ENCODE measurements around the gene CEP57.

The CEP57 gene

GRCh38 chr11:95790123-95790932 lies at the start of gene CEP57:
CEP57 (plus strand) TSS chr11:95790498; CDS start chr11:95790699, 201 bp downstream.
- peak; percentile 81 to 85 for DNase-seq (ENCODE audit: low read depth in 1 of 2, low spot score in 1 of 2)

GRCh38 chr11:95750101-95750500 lies 40.2 kb upstream of the CEP57 start:
- no peak for DNase-seq (ENCODE audit: low read depth in 1 of 2, low spot score in 1 of 2)

- no peak for DNase-seq (ENCODE audit: low read depth in 1 of 2, low spot score in 1 of 2)
Observed at GRCh38 chr11:95751515-95751914, 38.8 kb upstream of the CEP57 start.

GRCh38 chr11:95760941-95761340 lies 29.4 kb upstream of the CEP57 start:
- DNase-seq (ENCODE audit: low read depth in 1 of 2, low spot score in 1 of 2) = no peak

- no peak for DNase-seq (ENCODE audit: low read depth in 1 of 2, low spot score in 1 of 2)
Observed at GRCh38 chr11:95762534-95762933, 27.8 kb upstream of the CEP57 start.

GRCh38 chr11:95764267-95764898 lies 25.9 kb upstream of the CEP57 start:
- no peak for DNase-seq (ENCODE audit: low read depth in 1 of 2, low spot score in 1 of 2)

- DNase-seq (ENCODE audit: low read depth in 1 of 2, low spot score in 1 of 2) = no peak
Observed at GRCh38 chr11:95766701-95767100, 23.6 kb upstream of the CEP57 start.

GRCh38 chr11:95767498-95767897 lies 22.8 kb upstream of the CEP57 start:
- DNase-seq (ENCODE audit: low read depth in 1 of 2, low spot score in 1 of 2) = no peak

- no peak for DNase-seq (ENCODE audit: low read depth in 1 of 2, low spot score in 1 of 2)
Observed at GRCh38 chr11:95768521-95768920, 21.8 kb upstream of the CEP57 start.

GRCh38 chr11:95776859-95777258 lies 13.4 kb upstream of the CEP57 start:
- DNase-seq (ENCODE audit: low read depth in 1 of 2, low spot score in 1 of 2) = no peak

- no peak for DNase-seq (ENCODE audit: low read depth in 1 of 2, low spot score in 1 of 2)
Observed at GRCh38 chr11:95778699-95779098, 11.6 kb upstream of the CEP57 start.

- DNase-seq (ENCODE audit: low read depth in 1 of 2, low spot score in 1 of 2) = no peak
Observed at GRCh38 chr11:95780544-95780943, 9.8 kb upstream of the CEP57 start.

GRCh38 chr11:95788921-95789505 lies 1.3 kb upstream of the CEP57 start:
- DNase-seq (ENCODE audit: low read depth in 1 of 2, low spot score in 1 of 2) = no peak

- DNase-seq (ENCODE audit: low read depth in 1 of 2, low spot score in 1 of 2) = peak; percentile 88 to 96
Observed at GRCh38 chr11:95789506-95790122, 684 bp upstream of the CEP57 start, which contains the start of gene FAM76B. FAM76B (minus strand) TSS chr11:95789782; CDS start chr11:95789478, 304 bp downstream.

- peak; percentile 9 to 15 for DNase-seq (ENCODE audit: low read depth in 1 of 2, low spot score in 1 of 2)
Observed at GRCh38 chr11:95790933-95791708, 823 bp downstream of the CEP57 start.

GRCh38 chr11:95791709-95792033 lies 1.4 kb downstream of the CEP57 start:
- DNase-seq (ENCODE audit: low read depth in 1 of 2, low spot score in 1 of 2) = no peak

GRCh38 chr11:95792200-95792599 lies 1.9 kb downstream of the CEP57 start:
- DNase-seq (ENCODE audit: low read depth in 1 of 2, low spot score in 1 of 2) = no peak

- DNase-seq (ENCODE audit: low read depth in 1 of 2, low spot score in 1 of 2) = no peak
Observed at GRCh38 chr11:95792700-95793099, 2.4 kb downstream of the CEP57 start.

GRCh38 chr11:95793116-95793515 lies 2.8 kb downstream of the CEP57 start:
- no peak for DNase-seq (ENCODE audit: low read depth in 1 of 2, low spot score in 1 of 2)

GRCh38 chr11:95794086-95794485 lies 3.8 kb downstream of the CEP57 start:
- no peak for DNase-seq (ENCODE audit: low read depth in 1 of 2, low spot score in 1 of 2)
